Activated naive CD4-positive, alpha-beta T cell treated with Interleukin-2 at 50 U/mL for 16 hours (primary cell): ENCODE measurements around the gene TUBB2A.
A peak's percentile ranks its signal among the peaks of the same experiment; 100 is the strongest.
"Not testable (repeated sequence)": the region's sequence is repeated elsewhere in the genome, so short reads cannot be mapped to it uniquely, and the experiment has no call there.

Source experiments
- DNase-seq: peaks from one replicate; pipeline ENCODE4 v3.0.0-alpha.2; 2020

TUBB2A gene

DNA sequence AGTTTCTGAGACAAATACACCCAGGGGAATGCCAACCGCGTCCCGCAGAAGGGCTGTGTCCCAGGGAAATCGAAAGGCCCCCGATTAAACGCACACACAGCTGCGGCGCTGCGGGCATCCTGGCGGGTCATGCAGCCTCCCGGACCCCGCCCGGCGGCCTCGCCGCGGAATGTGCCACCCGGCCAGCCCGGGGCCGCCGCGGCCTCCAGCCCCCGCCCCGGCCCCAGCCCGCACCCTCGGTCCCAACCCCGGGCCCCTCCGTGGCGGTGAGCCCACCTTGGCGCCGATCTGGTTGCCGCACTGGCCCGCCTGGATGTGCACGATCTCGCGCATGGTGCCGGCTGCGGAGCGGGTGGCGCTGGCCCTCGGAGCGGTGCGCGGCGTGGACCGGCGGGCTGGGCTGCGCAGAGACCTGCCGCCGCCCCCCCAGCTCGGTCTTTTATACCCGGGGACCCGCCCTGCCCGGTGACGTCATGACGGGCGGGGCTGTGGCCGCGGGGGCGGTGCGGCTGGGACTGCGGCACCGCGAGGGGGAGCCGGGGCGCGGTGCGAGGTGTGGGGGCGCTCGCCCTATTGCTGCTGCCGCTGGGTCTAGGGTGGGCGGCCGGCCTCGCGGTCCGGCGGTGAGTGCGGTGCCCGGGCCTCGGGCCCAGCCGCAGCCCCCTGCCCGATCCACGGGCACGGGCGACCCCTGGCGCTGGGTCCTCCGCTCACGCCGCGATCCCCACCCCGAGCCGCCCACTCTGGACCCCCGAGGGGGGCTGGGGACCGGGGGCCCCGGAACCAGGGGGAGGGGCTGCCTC lies at the start of gene TUBB2A:
TSS of gene TUBB2A (minus strand) at position 414 of the 803 bp plus-strand sequence. CDS start at position 333, 81 bp downstream.
- DNase-seq = peak; percentile 87

DNA sequence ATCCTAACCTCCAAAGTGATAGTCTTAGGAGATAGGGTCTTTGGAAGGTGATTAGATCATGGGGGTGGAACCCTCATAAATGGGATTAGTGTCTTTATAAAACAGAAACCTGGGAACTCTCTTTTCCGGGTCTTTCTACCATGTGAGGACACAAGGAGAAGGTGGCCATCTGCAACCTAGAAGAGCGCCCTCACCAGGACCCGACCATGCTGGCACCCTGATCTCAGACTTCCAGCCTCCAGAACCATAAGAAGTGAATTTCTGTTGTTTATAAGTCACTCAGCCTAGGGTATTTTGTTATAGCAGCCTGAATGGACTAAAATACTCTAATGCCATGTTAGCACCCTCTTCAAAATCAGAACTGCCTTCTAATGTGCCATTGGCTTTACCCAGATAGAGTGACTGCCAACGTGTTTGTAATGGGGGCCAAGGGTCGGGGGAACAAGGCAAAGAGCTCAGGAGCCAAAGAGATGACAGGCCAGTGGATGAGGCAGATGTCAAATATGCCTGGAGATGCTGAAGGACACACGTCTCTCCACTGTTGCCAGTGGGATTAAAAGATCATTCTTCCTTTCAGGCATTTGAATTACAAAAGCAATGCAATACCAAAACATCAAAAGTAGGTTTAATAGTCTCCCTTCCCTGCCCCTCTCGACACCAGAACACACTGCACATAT lies 49.1 kb upstream of the TUBB2A start:
- DNase-seq = no peak

DNA sequence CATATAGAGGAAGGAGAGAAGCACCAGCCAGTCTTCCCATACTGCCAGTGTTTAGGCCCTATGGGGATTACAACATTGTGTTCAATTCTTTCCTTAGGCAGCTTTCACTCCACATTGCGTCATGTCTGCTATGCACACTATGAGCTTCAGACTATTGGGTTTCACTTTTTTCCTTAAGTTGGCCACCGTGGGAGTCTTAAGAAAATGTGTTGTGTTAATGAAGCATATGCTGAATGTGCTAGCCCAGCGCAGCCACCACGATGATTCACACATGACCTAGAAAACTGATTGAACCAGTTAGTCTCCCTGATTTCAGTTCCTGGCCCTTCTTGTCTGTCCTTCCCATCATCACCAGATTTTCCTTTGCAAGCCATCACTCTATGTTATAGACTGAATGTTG lies 48.6 kb upstream of the TUBB2A start:
- no peak for DNase-seq

DNA sequence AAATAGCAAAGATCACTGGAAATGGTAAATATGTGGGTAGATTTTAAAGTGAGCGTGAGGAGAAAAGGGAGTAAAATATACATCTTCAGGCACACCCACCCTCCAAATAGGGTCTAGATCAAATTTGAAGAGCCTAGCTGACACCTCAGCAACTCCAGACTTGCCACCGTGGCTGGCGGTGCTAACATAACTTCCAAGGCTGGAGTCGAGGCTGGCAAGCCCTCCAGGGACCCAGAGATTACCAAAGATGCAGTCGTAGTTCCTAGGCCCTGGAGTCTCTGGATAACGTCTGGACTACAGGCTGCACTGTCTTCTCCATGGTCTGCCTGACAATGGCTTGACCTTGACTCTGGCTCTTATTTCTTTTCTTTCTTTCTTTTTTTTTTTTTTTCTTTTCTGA lies 47.6 kb upstream of the TUBB2A start:
- no peak for DNase-seq

DNA sequence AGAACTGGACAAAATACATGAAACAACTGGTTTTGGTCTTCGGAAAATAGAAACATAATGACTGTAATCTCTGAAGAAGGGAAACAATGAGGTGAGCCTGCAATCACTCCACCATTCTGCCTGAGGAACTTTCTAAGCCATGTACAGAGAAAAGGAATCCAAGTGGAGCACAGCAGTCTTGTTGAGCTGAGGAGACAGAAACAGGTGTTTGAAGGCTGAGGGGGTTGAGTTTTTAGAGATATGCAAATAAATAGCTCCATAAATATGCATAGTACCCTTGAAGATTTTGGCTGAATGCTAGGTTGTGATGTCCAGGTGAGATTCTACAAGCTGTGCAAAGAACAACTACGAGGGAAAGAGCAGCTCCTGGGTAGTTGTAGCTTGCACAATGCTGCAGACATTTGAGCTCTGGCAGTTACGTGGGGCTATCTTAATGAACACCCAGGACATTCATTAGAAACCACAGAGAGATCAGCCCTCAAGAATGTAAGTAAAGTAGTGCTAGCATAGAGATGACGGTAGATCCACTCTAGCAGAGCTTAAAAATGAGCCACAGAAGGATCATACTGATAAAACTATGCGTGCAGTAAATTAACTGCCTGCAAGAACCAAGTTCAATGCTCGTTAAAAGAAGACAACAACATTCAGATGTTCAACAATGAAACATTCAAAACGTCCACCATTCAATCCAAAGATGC lies 45.8 kb upstream of the TUBB2A start:
- no peak for DNase-seq

DNA sequence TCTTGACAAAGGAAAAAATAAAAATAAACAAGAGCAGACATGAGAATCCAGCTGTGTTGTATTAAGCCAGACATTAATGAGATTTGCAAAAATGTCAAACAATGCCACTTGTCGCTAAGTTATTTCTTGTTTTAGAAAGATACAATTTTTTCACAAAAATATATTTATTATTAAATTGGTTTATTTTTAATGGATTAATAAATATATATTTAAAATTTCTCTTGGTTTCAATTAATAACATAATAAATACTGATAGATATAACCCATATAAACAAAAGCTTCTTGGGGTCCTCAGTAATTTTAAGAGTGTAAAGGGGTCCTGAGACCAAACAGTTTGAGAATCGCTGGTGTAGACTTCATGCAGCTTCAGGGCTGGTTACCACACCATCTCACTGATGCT lies 44.0 kb upstream of the TUBB2A start:
- no peak for DNase-seq

DNA sequence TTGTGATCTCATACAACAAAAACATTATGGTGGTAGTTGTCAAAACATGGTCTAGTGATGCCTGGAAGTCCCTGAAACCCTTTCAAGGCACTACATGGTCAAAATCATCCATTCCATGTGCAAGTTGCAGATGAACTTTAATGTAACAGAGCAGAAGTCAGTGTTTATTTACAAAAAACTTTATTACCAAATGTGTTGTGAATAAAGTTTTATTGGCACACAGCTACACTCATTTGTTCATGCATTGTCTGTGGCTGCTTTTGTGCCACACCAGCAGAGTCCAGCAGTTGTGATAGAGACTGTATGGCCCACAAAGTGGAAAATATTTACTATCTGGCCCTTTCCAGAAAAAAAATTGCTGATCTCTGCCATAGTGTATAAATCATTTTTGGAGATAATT lies 43.3 kb upstream of the TUBB2A start:
- DNase-seq = no peak

DNA sequence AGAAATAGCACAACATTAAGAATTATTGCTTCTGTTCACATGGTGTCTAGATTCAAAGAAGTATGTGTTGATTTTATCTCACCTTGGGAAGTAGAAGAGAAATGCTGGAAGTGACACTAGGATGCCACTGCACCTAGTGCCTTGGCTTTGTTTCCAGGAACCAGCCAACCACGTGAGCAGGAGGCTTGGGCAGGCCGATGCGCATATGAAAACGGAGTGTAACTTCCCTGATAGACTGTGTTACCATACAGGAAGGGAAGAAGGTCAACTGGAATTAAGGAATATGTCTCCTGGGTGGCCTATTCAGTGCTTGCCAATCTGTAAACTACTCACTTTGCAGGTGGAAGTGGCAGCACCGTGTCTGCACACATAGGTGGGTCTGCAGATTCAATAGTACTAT lies 42.0 kb upstream of the TUBB2A start:
- no peak for DNase-seq

DNA sequence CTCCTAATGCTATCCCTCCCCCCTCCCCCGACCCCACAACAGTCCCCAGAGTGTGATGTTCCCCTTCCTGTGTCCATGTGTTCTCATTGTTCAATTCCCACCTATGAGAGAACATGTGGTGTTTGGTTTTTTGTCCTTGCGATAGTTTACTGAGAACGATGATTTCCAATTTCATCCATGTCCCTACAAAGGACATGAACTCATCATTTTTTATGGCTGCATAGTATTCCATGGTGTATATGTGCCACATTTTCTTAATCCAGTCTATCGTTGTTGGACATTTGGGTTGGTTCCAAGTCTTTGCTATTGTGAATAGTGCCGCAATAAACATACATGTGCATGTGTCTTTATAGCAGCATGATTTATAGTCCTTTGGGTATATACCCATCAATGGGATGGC lies 40.4 kb upstream of the TUBB2A start:
- not testable (repeated sequence) for DNase-seq

DNA sequence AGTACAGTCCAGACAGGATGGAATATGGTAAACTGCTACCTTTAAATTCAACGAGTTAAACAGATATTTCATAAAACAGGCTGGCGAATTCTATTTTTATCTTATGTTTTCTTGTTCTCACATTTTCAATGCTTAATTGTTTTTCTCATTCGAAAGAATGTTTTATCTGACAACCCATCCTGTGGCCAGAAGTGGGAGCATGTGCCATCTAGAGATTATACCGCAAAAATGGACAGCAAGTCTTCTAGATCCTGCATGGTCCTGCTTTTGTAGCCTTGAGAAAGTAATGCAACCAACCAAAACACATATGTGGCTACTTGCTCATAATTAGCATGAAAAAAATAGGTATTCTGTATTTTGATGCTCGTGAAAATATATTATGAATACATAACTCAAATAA lies 39.4 kb upstream of the TUBB2A start:
- DNase-seq = no peak

DNA sequence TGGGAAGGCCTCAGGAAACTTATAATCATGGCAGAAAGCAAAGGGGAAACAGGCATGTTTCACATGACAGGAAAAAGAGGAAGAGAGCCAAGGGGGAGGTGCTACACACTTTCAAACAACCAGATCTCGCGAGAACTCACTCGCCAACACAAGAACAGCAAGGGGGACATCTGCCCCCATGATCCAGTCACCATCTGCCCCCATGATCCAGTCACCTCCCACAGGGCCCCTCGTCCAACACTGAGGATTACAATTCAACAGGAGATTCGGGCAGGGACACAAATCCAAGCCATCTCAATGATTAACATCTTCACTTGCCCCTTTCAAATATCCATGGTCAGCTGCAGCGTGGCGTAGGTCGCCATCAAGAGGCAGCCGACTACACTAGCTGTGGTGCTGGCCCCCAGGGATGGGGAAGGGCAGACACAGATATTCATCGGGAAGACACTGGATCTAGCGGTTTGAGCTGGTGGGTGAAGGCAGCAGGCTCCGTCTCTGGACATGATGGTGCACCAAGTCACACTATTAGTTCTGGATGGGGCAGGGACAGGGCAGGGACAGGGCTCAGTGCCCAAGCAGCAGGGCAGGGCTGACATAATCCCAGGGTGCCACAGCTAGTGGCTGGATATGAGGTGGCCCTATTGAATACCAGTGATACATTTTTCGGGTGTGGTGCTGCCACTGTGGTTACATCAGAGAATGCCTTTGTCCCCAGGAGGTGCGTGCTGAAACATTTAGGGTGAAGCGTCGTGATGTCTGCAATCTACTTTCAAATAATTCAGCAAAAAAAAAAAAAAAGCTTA lies 38.6 kb upstream of the TUBB2A start:
- no peak for DNase-seq

DNA sequence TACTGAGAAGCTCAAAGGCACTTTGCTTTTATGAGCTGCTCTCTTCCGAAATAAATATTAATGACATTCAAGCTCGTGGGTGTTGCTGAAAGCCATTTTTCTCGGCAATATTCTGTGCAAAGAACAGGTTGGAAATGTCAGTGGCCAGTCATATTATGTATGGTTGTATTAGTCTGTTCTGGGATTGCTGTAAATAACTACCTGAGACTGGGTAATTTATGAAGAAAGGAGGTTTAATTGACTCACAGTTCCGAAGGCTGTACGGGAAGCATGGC lies 38.0 kb upstream of the TUBB2A start:
- DNase-seq = no peak

DNA sequence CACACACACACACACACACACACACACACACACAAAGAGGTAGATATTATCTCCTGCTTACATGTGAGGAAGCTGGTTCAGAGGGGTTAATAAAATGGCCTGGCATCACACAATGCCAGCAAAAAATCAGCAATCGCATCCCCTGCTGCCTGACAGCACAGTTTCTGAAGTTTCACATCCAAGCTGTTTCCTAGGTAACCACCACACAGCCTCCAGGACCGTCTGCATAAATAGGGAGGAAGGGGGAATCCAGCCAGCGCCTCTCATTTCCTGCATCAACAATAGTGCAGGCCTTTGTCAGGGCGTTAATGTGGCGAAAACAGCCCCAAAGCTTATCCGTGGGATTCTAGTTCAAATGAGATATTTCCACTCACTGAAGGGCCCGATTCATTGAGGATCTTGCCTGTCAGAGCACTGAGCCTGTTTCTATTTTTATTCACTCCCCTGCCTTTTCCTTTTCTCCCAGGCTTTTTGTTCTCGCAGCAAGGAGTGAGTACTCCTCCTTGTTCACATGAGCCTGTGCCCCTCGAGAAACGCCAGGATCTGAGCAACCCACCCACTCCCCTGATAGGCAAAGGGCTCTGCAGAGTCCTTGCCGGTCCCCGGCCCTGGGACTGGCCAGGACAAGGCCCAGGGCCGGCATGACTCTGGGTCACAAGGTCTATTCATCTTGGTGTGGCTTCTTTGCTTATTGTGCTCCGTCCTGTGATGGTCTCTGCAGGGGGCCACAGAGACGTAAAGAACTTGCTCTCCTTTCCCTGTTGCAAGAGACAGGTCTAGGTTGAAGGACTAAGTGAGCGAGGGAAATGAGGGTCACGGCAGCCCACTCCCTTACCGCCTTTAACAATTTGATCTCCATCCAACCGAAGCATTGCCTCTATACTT lies 37.4 kb upstream of the TUBB2A start:
- DNase-seq = no peak

DNA sequence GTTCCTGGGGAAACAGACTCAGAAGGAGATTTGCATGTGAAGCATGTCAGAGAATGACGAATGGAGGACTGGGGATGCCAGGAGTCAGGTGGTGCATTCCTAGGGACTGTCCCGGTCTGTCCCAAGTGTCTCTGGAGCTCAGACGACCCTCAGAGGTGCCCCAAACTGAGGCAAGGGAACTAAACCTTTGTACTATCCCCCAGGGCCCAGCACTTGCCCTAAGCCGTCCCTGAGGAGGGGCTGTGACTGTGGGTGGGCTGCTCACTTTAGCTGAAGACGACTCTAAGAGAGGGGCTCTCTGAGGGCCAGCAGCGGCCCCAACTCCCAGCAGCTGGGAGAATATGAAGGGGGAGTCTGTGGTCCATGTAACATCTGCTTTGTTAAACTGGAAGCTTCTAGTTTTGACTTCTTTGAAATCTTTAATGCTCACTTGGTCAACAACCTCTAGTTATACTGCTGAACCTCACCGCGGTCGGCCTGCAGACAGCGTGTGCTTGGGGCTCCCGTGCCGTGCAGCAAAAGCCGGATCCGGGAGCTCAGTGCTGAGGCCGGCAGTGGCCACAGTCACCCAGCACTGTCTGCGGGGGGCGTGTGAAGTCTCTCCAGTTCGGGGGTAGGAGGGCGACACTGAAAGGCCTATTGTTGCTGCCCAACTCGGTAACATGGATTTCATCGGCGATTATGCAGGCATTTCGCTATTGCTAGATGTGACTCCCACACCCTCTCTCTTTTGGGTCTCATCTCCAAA lies 35.9 kb upstream of the TUBB2A start:
- no peak for DNase-seq

DNA sequence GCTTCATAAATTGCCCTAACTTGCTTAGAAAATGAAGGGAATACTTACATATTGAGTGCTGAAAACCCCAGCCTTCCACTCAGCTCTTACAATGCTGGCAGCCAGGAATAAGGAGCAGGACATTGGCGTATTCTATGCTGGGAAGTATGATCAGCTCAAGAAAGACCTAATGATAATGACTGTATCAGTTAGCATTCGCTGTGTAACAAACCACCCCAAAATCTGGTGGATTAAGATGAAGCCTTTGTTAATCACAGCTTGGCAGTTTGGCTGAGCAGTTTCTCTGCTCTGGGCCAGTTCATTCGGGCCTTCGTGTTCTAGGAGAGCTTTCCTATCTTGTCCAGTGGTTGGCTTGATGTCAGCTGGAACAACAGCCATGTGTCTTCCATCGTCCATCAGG lies 33.4 kb upstream of the TUBB2A start:
- DNase-seq = no peak

DNA sequence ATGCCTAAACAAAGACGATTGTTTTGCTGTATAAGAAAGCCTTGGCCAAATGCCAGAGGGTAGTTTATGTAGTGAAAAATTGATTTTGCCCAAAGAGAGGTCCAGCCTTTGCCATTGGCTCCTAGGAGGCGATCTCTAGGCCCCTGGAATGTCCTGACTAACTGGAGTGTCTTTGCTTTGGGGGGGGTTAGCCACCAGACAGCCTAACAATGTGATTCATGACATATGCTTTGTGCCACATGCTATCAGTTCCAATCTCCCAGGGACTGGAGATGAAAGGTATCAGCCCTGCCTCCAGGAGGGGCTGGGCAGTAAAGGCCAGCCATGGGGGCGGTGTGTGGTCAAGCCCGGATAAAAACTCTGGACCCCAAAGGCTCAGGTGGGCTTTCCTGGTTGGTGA lies 32.7 kb upstream of the TUBB2A start:
- no peak for DNase-seq

DNA sequence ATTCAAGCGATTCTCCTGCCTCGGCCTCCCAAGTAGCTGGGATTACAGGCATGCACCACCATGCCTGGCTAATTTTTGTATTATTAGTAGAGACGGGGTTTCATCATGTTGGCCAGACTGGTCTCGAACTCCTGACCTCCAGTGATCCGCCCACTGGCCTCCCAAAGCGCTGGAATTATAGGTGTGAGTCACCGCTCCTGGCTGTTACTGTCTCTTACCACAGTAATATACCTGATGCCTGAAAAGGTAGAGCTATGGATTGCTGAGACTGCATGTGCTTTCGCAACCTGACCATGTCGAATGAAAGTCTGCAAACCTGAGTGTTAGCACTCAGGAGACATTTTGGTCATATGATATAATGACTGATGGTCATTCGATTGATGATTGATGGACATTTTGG lies 31.8 kb upstream of the TUBB2A start:
- DNase-seq = not testable (repeated sequence)

DNA sequence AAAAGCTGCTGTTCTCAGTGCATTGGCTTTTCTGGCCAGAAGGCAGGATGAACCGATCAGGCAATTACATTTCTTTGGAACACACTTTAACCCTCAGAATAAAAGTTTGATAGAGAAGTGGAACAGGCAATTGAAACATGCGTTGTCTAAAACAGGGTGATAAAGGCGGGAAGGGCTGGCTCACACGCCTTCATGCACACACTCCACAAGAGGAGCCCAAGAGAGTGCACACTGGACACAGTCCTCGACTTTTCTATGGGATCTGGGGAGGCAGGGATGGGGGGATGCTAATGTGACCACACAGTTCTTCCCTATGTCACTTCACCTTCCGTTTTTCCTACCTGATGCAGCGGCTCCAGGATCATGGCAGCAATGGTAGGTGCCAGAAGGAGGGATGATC lies 30.9 kb upstream of the TUBB2A start:
- DNase-seq = no peak

DNA sequence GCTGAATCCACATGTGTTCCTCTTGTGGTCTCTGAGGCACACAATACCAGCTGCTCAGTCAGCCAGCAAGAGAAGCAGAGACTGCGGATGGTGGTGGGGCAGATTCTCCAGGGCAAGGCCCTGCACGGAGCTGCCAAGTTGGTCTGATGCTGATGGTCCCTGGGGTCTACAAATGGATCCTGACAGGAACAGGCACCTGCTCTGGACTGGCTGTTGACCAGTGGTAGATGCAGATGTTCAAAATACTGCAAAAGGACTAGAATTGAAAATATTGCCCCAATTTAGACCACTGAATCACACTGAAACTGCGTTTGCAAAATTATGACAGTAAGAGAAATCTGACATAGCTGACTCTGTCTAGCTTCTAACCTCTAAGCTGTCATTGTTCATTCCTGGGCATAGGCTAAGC lies 29.6 kb upstream of the TUBB2A start:
- no peak for DNase-seq

DNA sequence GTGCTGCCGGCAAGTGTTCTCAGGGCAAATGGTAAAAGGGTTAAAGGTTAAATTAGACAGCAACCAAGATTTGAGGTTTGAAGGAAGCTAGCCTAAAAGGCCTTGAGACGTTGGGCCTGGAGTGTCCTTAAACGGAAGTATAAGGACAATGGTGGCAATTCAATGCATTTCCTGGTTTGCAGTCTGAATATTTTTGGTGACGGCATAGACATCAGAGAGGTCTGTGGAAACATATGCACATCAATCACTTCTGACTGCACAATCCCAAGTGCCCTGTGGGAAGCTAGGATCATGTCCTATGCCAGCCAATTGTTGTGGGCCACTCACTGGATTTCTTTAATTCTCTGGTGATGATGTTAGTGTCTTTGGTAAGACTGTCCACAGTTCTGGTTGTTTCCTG lies 25.7 kb upstream of the TUBB2A start:
- no peak for DNase-seq

DNA sequence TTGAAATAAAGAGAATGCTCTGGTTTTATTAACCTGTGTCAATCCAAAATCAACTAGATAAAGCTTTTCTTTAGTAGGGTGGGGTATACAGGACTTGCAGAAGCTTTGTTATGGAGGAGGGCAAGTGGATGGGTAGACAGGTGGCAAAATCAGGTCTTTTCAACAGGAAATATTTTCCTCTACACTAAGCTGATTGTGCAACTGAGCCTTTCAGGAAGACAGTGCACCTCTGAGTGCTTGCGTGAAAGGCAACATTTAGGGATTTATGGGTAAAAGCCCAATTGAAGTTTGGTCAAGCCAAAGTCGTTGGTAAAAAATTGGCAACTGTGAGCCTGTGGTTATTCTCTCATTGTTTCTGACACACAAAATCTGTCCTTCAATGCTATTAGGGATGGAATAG lies 23.8 kb upstream of the TUBB2A start:
- DNase-seq = no peak

DNA sequence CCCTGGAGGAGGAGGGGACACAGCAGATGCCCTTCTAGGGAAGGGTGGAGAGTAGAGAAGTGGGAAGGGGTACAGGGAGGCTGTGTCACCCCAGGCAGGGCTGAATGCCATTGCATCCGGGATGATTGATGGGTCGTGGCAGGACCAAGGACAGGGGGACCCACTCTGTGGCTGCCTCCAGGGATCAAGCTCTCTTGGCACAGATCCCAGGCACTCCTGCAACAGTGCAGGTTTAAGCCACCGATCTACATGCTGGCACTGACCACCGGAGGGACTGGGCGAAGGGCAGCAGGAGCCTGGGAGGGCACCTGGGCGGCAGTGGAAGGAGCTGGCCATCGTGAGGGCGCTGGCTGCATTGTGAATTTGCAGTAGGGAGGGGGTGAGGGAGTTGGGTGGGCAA lies 22.6 kb upstream of the TUBB2A start:
- DNase-seq = not testable (repeated sequence)
